ENCODE measurements around the gene SLC6A6.

SLC6A6 gene

DNA sequence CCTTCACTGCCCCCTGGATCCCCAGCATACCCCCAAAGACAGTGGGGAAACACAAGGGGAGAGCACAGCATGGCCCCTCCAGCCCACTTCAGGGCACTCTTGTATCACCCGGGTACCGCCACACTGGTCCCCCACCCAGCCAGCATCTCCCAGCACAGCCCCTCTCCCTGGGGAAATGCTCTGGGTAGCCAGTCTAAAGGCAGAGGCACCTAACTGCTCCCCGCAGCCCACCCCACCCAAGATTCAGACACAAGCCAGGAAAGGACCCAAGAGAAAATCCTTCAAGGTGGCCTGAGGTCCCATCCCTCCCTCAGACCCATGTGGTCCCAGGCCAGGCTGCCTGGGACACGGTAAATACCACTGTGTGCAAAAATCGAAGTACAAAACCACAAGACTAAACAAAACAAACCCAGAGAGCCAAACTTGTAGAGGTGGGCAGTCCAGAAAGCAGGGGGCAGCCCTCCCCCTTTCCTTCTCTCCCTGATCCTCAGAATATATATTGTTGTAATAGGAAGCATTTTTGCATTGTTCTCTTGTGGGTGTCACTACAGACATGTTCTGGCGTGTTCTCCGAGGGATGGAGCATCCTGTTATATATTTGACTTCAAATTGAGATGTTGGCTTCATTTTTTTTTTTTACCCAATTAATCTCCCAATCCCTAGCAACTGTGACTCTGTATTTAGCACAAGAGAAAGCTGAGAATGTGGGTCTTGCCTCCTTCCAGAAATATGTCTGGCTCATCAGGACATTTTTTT is 86.1 kb downstream of the SLC6A6 start:
- no peak for DNase-seq

- no peak for DNase-seq
Measured at GRCh38 chr3:14489641-14490040, 87.2 kb downstream of the SLC6A6 start.

- DNase-seq, result no peak
Measured at GRCh38 chr3:14490255-14490654, 87.8 kb downstream of the SLC6A6 start.

GRCh38 chr3:14490831-14491230 is 88.4 kb downstream of the SLC6A6 start:
- DNase-seq, result no peak

GRCh38 chr3:14491396-14492190 is 89.2 kb downstream of the SLC6A6 start:
- DNase-seq, result no peak

DNA sequence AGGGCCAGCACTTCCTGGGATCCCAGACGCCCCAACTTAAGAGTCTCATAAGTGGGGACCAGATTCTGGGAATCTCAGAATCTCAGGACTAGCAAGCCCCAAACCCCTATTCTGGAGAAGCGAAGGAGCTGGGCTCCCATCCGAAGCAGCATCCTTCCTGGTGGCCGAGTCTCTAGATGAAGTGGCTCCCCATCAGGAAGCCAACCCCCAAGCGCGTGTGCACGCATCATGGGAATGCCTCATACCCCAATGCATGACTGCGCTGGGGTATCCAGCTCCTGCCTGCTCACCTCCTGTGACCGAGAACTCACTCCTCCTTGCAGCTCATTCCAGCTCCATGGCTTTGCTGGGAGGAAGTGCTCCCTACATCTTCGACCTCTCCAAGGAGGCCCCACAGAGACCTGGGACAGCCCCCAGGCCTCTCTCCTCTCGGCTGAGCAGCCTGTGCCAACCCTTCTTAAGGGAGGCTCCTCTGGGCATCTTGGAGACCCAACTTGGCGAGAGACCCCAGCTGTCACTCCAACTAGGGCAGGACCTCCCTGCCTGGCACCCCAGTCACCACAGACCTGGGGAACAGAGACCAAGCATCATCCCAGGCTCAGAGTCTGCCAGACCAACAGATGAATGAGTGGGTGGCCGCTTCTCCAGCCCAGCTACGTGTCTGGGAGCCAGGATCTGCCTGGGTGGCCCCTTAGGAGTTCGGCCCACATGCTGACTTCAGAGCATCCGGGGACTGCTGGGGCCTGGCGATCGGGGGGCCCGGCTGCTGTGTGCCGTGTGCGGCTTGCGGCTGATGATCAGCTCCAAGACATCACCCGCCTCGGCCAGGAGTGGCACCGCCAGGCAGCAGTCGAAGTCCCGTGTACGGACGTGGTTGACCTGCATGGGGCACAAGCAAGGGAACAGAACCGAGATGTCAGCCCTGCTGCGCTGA is 90.8 kb downstream of the SLC6A6 start:
- no peak for DNase-seq

DNA sequence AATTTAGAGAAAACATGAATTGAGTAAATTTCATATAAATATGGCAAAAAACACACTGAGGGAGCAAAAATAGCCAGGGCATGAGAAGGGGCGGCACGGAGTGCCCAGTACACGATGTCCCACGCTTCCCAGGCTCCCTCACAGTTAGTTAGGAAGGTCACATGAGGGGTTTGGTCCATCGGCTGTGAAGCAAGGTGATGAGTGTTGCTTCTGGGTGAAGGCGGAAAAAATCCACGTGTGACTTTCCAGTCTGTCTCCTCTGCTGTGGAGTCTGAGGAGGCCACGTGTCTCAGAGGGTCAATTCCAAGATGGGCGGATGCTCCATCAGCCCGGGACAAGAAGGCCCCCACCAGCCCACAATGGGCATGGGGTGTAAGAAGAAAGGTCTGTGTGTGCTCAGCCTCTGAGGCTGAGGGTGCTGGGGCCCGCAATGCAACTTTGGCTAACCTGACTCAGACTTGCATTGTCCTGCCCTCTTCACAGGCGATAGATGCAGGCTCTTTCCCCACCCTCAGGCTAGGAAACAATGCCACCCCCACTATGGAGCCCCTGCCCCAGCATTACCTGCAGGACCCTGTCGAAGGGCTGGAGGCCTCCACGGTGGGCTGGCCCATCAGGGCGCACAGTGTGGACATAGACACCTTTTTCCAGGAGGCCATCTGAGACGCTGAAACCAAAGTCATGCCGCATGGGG is 92.0 kb downstream of the SLC6A6 start:
- no peak for DNase-seq

GRCh38 chr3:14494973-14495300 is 92.5 kb downstream of the SLC6A6 start:
- no peak for DNase-seq

DNA sequence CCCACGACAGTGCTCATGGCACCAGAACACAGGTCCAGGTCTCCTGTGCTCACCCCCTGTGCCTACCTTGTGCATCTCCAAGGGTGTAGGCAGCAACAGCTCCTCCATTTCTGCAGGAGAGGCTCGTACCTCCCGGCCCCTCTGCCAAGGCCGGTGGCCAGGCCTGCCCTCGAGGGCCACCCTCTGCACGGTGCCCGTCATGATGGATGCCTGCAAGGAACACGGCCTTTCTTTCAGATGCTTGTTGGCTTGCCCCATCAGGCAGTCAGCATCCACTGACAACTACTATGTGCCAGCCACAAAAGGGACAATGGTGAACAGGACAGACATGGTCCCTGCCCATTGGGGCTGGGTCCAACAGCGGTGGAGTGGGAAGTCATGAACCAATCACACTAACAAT is 93.9 kb downstream of the SLC6A6 start:
- no peak for DNase-seq

GRCh38 chr3:14497321-14497720 is 94.9 kb downstream of the SLC6A6 start:
- DNase-seq, result no peak

DNA sequence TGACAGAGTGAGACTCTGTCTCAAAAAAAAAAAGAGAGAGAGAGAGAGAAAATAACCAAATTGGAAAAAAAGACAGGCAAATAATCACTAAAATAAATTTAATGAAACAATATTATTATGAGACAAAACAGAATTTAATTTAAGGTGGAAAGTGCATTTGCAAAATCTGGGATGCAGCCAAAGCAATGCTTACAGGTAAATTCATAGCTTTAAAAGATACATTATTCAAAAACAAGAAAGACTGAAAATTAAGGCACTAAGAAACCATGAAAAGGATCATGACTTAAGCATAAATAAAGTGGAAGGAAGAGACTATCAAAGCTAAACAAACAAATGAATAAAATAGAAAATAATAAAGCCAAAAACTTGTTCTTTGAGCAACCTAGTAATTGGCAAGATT is 100.1 kb downstream of the SLC6A6 start:
- DNase-seq, result no peak

- DNase-seq, result no peak
Measured at GRCh38 chr3:14503033-14503705, 100.8 kb downstream of the SLC6A6 start.

DNA sequence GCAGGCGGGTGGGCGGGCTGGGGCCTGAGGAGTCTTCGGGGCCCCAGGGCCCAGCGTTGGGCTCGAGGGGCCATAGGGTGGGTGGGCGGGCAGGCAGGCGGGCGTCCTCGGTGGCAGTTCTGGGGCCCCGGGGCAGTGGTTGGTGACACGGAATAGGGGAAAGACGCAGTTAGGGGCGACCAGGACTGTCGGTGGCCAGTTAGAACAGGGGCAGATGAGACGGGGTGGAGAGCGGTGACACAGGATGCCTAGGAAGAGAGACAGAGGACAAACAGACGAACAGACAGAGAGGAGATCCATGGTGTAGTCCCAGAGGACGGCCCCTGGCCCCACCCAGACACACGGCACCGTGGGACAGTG is 101.3 kb downstream of the SLC6A6 start:
- DNase-seq, result no peak

- no peak for DNase-seq
Measured at GRCh38 chr3:14505001-14505802, 102.8 kb downstream of the SLC6A6 start.

DNA sequence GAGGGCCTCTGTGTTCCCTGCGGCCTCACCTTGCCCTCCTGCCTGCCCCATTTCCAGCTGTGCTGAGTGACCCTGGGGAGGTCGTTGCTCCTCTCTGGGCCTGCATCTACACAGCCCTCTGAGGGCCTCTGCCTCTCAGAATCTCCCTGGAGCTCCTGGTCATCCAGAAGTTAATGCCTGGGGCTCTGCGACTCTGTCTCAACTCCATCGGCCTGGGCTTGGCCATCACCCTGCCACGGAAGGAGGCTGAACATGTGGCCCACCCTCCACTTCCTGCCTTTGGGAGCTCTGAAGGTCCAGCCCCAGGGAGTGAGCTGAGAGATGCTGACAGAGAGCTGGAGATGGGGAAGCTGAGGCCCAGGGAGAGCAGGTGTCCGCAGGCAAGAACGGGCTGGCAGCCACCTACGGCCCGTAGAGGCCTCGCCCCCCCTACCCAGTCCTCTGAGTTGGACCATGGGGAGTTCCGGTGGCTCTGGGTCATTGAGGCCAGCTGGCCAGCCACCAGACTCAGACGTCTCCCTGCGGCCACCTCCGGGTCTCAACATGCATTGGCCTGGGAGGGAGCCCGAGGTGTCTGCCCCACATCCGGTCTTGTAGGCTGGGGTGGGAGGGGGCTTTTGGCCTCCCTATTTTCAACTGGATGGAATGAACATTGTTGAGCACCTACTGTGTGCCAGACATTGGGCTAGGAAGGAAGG is 103.5 kb downstream of the SLC6A6 start:
- DNase-seq, result no peak

- no peak for DNase-seq
Measured at GRCh38 chr3:14506626-14507304, 104.4 kb downstream of the SLC6A6 start.

DNA sequence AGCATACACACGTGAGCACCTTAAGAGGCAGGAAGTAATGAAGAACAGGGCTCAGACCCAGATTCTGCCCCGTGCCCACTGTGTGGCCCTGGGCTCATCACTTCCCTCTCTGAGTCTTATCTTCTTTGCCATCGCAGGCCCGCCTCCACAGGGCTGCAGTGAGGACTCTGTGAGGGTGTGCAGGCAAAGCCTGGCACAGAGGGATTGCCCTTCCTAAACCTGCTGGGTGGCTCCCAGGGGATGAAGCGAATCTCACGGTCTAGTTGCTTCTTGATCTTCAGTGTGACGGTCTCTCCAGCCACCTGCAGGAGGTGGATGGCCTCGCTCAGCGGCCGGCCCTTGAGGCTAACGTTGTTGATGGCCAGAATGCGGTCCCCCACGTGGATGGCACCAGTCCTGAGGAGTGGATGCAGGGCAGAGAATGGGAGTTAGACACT is 104.9 kb downstream of the SLC6A6 start:
- no peak for DNase-seq

GRCh38 chr3:14507757-14508504 is 105.5 kb downstream of the SLC6A6 start:
- no peak for DNase-seq

DNA sequence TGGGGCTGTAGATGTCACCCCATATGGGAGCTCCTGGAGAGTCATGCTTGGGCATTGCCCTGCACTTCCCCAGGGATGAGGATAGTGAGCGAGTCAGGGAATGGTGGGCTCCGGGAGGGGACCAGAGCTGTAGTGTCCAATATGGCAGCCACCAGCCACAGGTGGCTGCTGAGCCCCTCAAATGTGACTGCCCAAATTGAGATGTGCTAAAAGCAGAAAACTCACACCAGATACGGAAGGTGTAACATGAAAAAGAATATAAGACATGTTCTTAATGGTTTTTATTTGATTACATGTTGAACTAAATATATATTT is 106.1 kb downstream of the SLC6A6 start:
- no peak for DNase-seq
